HepG2 (cell line): ENCODE measurements around the gene DDX60. TPM values are rescaled to one million over a fixed set of nuclear protein-coding genes. Genes with fewer than 3 reads are reported as not detected.

Experiments
- ATAC-seq: fragments of 200-7000 bp; cut with Tn5 transposase; 3 replicates; pipeline ENCODE4 v1.9.1; 2020; ENCODE audit warnings: mild to moderate bottlenecking, moderate library complexity
- BruUV-seq: library from RNA; stranded (reverse); fragments of 400-500 nt; replicated peaks from 2 replicates; lab custom pipeline; 2021; lab: Mats Ljungman, UMichigan
- CTCF ChIA-PET: fragments of 300-600 bp; formaldehyde crosslinking; extraction: SDS; loops from one replicate; lab custom pipeline; 2021; ENCODE audit warnings: low total read pairs, inconsistent platforms, low intra/inter-chr PET ratio; lab: Yijun Ruan, JAX
- POLR2A ChIA-PET: fragments of 350-600 bp; sonication (Branson Sonifier 250); formaldehyde crosslinking; loops from one replicate; lab custom pipeline; 2020; ENCODE audit warnings: antibody characterized with exemption, inconsistent platforms; lab: Yijun Ruan, JAX
- DNase-seq: peaks from one replicate; pipeline ENCODE4 v3.0.0-alpha.2; 2015; ENCODE audit warnings: low spot score
- FAIRE-seq: peaks from 3 replicates; lab custom pipeline; 2011; peaks lifted over from hg19 to GRCh38; lab: Jason Lieb, UNC
- H2AFZ ChIP-seq: one replicate; pipeline ENCODE4 v1.6.1; 2011; ENCODE audit warnings: low read length, inconsistent platforms
- H3K27ac ChIP-seq: fragments of 300-600 bp; 3 replicates; pipeline ENCODE4 v1.8.0; 2011; ENCODE audit warnings: mixed run types, mild to moderate bottlenecking, mixed read lengths, low read length, inconsistent platforms; ENCODE audit not compliant: insufficient read depth; ENCODE audit errors: extremely low read length
- H3K27me3 ChIP-seq, 2 experiments: fragments of 200-600 bp in 1 of 2; 2 replicates in 1 of 2; 3 replicates in 1 of 2; pipeline versions ENCODE4 v1.6.0 to v1.8.0; 2011; ENCODE audit warnings: low read length in 2 of 2, mild to moderate bottlenecking in 2 of 2, moderate library complexity in 2 of 2, inconsistent platforms in 1 of 2; ENCODE audit not compliant: insufficient read depth in 2 of 2, control insufficient read depth in 1 of 2
- H3K36me3 ChIP-seq, 2 experiments: fragments of 200-600 bp in 1 of 2; replicated peaks in 1 of 2; 2 replicates in 1 of 2; 3 replicates in 1 of 2; pipeline versions ENCODE4 v1.5.1 to v1.8.0; 2011; ENCODE audit warnings: low read length in 2 of 2, inconsistent platforms in 1 of 2; ENCODE audit not compliant: insufficient read depth in 2 of 2, control insufficient read depth in 1 of 2
- H3K4me1 ChIP-seq: 2 replicates; pipeline ENCODE4 v1.5.1; 2012; ENCODE audit warnings: low read length, inconsistent platforms; ENCODE audit not compliant: insufficient read depth
- H3K4me2 ChIP-seq: 2 replicates; pipeline ENCODE4 v1.6.0; 2011; ENCODE audit warnings: low read depth, low read length, inconsistent platforms
- H3K4me3 ChIP-seq, 3 experiments: fragments of 200-600 bp in 1 of 3; sonication (generic), shearing (Covaris generic) in 1 of 3; replicated peaks in 1 of 3; 2 replicates each; pipeline ENCODE4 v1.5.1; 2011 to 2016; ENCODE audit warnings: low read length in 3 of 3, inconsistent platforms in 2 of 3, low read depth in 2 of 3, mild to moderate bottlenecking in 2 of 3, control low read depth in 1 of 3, mixed read lengths in 1 of 3; ENCODE audit not compliant: insufficient read depth in 1 of 3
- H3K79me2 ChIP-seq: one replicate; pipeline ENCODE4 v1.6.1; 2011; ENCODE audit warnings: low read length, inconsistent platforms; ENCODE audit not compliant: insufficient read depth
- H3K9ac ChIP-seq: 2 replicates; pipeline ENCODE4 v1.6.0; 2011; ENCODE audit warnings: mild to moderate bottlenecking, low read depth, low read length, inconsistent platforms; ENCODE audit not compliant: insufficient read depth
- H3K9me3 ChIP-seq: 2 replicates; pipeline ENCODE4 v1.5.1; 2012; ENCODE audit warnings: mild to moderate bottlenecking, low read length
- H4K20me1 ChIP-seq: 2 replicates; pipeline ENCODE4 v1.6.0; 2011; ENCODE audit warnings: inconsistent platforms, mild to moderate bottlenecking, low read length, moderate library complexity; ENCODE audit not compliant: insufficient read depth
- ZBTB42 ChIP-seq: sonication (generic); formaldehyde crosslinking; IDR thresholded peaks from 2 replicates; pipeline ENCODE4 v1.5.0; 2020; ENCODE audit warnings: mild to moderate bottlenecking, missing genetic modification reagents
- ZNF781 ChIP-seq: sonication (generic); formaldehyde crosslinking; IDR thresholded peaks from 2 replicates; pipeline ENCODE4 v1.5.1; 2020; ENCODE audit warnings: borderline replicate concordance, mild to moderate bottlenecking, missing genetic modification reagents; ENCODE audit errors: not compliant biosample characterization
- WGBS: methylation state at CpG from one replicate; pipeline ENCODE4 v1.1.6; 2017; ENCODE audit warnings: low lambda C conversion rate; 5-methylcytosine and 5-hydroxymethylcytosine counted together
- in situ Hi-C: cut with HindIII; loops from 2 replicates; pipeline ENCODE4 v1.10.0; 2017; ENCODE audit warnings: low pct_unique_long_range_greater_than_20kb; ENCODE audit not compliant: extremely low pct_ligation_motif_present
- intact Hi-C: fragments of 100-400 bp; cut with micrococcal nuclease; formaldehyde crosslinking; loops from one replicate; pipeline ENCODE4 v1.10.0; 2022; ENCODE audit not compliant: unreplicated experiment
- polyA plus RNA-seq, 8 experiments: library from polyadenylated mRNA; depleted of rRNA in 3 of 8; stranded (reverse) in 7 of 8; unstranded in 1 of 8; fragments of >200 nt; fragmentation: Illumina TruSeq in 4 of 8; extraction: Trizol in 4 of 8; gene quantifications; 2 replicates each; pipeline versions ENCODE4 v1.2.1 to v1.2.3, GENCODE V29; 2011 to 2016; ENCODE audit warnings: low read depth in 4 of 8, missing spikeins in 1 of 8, mixed read lengths in 1 of 8; ENCODE audit not compliant: insufficient read depth in 1 of 8
- total RNA-seq, 5 experiments: library from RNA; depleted of rRNA; stranded (reverse); fragments of >200 nt; fragmentation: Illumina TruSeq; extraction: Trizol; gene quantifications; 2 replicates each; pipeline ENCODE4 v1.2.3, GENCODE V29; 2016; ENCODE audit warnings: low read depth in 1 of 5
- TF ChIP-seq, protein P1 (sequence below): sonication (generic); formaldehyde crosslinking; IDR thresholded peaks from 2 replicates; pipeline ENCODE4 v1.4.0; 2020; ENCODE audit warnings: missing genetic modification reagents, borderline replicate concordance
- TF ChIP-seq, protein P2 (sequence below): sonication (generic); formaldehyde crosslinking; IDR thresholded peaks from 2 replicates; pipeline ENCODE4 v1.5.0; 2020; ENCODE audit warnings: mild to moderate bottlenecking, missing genetic modification reagents

Gene DDX60
- total and polyA plus RNA-seq, 2 of the 13 experiments (the other 11 are each of a cell fraction or from before 2014, with no cell fraction given): 0.35 TPM; not detected in 1

DNA sequence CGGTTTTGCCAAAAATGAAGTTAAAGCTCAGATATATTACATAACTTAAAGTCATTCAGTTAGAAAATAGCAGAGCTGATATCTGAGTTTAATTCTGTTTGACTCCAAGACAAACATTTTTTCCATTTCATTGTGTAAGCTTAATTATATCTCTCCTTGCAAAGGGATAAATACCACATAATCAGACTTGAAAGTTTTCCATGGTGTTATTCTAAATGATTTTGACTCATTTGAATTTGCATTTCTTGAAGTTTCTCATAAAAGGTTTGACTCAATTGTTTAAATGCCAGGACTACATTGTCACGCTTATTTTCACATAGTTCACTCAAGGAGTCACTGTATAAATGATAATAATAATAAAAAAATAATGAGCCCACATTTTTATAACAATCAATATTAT, 39.4 kb upstream of the DDX60 start:
- Histone ChIP-seq H3K27me3 (no peaks in the 10 kb centered on the region), H3K9ac (no peak overlapping the region), H3K4me2 (no peak overlapping the region), H3K9me3 (no peaks in the 10 kb centered on the region), H3K79me2 (no peaks in the 10 kb centered on the region), H3K4me1 (no peaks in the 10 kb centered on the region), H3K27ac (no peak overlapping the region), H3K4me3 (no peak overlapping the region), H3K36me3 (no peaks in the 10 kb centered on the region), H2AFZ (no peak overlapping the region), H4K20me1 (no peaks in the 10 kb centered on the region)
- no TSS peak for BruUV-seq
- in situ Hi-C loops: no loop called here
- FAIRE-seq (no peak), DNase-seq (no peak), ATAC-seq (no peak)
- POLR2A ChIA-PET: no interaction called here
- intact Hi-C loops: no loop called here
- CTCF ChIA-PET: no interaction called here
- no peak for TF ChIP-seq ZNF781 (CRISPR knock-in tag)
- no peak for TF ChIP-seq ZBTB42 (CRISPR knock-in tag)
- TF ChIP-seq, protein P1, sequence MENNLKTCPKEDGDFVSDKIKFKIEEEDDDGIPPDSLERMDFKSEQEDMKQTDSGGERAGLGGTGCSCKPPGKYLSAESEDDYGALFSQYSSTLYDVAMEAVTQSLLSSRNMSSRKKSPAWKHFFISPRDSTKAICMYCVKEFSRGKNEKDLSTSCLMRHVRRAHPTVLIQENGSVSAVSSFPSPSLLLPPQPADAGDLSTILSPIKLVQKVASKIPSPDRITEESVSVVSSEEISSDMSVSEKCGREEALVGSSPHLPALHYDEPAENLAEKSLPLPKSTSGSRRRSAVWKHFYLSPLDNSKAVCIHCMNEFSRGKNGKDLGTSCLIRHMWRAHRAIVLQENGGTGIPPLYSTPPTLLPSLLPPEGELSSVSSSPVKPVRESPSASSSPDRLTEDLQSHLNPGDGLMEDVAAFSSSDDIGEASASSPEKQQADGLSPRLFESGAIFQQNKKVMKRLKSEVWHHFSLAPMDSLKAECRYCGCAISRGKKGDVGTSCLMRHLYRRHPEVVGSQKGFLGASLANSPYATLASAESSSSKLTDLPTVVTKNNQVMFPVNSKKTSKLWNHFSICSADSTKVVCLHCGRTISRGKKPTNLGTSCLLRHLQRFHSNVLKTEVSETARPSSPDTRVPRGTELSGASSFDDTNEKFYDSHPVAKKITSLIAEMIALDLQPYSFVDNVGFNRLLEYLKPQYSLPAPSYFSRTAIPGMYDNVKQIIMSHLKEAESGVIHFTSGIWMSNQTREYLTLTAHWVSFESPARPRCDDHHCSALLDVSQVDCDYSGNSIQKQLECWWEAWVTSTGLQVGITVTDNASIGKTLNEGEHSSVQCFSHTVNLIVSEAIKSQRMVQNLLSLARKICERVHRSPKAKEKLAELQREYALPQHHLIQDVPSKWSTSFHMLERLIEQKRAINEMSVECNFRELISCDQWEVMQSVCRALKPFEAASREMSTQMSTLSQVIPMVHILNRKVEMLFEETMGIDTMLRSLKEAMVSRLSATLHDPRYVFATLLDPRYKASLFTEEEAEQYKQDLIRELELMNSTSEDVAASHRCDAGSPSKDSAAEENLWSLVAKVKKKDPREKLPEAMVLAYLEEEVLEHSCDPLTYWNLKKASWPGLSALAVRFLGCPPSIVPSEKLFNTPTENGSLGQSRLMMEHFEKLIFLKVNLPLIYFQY (CRISPR knock-in tag): no peak
- TF ChIP-seq, protein P2, sequence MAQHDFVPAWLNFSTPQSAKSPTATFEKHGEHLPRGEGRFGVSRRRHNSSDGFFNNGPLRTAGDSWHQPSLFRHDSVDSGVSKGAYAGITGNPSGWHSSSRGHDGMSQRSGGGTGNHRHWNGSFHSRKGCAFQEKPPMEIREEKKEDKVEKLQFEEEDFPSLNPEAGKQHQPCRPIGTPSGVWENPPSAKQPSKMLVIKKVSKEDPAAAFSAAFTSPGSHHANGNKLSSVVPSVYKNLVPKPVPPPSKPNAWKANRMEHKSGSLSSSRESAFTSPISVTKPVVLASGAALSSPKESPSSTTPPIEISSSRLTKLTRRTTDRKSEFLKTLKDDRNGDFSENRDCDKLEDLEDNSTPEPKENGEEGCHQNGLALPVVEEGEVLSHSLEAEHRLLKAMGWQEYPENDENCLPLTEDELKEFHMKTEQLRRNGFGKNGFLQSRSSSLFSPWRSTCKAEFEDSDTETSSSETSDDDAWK: no peak
- 2% methylated on average over 2 of the region's 2 CpGs for WGBS
